ENCODE results near the gene APOBEC2.
"Not testable (repeated sequence)": the region's sequence is repeated elsewhere in the genome, so short reads cannot be mapped to it uniquely, and the experiment has no call there.

APOBEC2 gene

DNA sequence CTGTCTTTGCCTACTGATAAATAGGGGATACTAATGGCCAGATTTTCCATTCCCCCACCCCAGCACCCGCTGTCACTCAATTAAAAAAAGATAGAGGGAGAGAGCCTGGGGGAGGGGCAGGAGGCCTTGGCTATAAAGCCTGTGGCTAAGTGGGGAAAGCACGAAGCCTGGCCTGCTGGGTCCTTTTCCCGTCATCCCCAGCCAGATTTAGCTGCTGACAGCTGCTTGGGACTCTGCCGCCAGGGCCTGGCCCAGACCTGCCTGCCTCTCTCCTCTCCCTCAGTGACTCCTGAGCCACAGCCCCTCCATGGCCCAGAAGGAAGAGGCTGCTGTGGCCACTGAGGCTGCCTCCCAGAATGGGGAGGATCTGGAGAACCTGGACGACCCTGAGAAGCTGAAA lies at the start of gene APOBEC2:
Gene APOBEC2, plus strand, starts transcription at position 162 of the 400 bp plus-strand sequence. Its CDS starts 146 bp downstream, at position 308.
- Histone ChIP-seq H3K36me3 (ENCODE audit: control insufficient read depth in 1 of 2, insufficient read depth in 2 of 2, low read length in 2 of 2) (no peaks in the 10 kb centered on the region), H3K27ac (ENCODE audit: low read length) (no peak within 1 kb of the TSS), H3K4me3 (ENCODE audit: low read depth in 1 of 2, low read length in 2 of 2) (no peak within 1 kb of the TSS), H3K9me3 (ENCODE audit: control insufficient read depth in 1 of 2, low read length in 2 of 2) (no peaks in the 10 kb centered on the region), H3K4me1 (ENCODE audit: control insufficient read depth in 1 of 2, insufficient read depth in 2 of 2, low read length in 2 of 2) (peaks cover 0 to 50% of the 10 kb centered on the region in 2 donors), H3K27me3 (ENCODE audit: low read depth, low read length) (no peaks in the 10 kb centered on the region)

- H3K9me3 ChIP-seq (ENCODE audit: control insufficient read depth in 1 of 2, low read length in 2 of 2); H3K4me1 ChIP-seq (ENCODE audit: control insufficient read depth in 1 of 2, insufficient read depth in 2 of 2, low read length in 2 of 2); H3K27me3 ChIP-seq (ENCODE audit: low read depth, low read length); H3K4me3 ChIP-seq (ENCODE audit: low read depth in 1 of 2, low read length in 2 of 2); H3K27ac ChIP-seq (ENCODE audit: low read length); H3K36me3 ChIP-seq (ENCODE audit: control insufficient read depth in 1 of 2, insufficient read depth in 2 of 2, low read length in 2 of 2): not testable (repeated sequence)
Measured at GRCh38 chr6:41006217-41006616, 46.8 kb upstream of the APOBEC2 start.

- H3K4me1 ChIP-seq (ENCODE audit: control insufficient read depth in 1 of 2, insufficient read depth in 2 of 2, low read length in 2 of 2); H3K27me3 ChIP-seq (ENCODE audit: low read depth, low read length); H3K36me3 ChIP-seq (ENCODE audit: control insufficient read depth in 1 of 2, insufficient read depth in 2 of 2, low read length in 2 of 2): not testable (repeated sequence)
Measured at GRCh38 chr6:41006980-41007379, 46.0 kb upstream of the APOBEC2 start.

DNA sequence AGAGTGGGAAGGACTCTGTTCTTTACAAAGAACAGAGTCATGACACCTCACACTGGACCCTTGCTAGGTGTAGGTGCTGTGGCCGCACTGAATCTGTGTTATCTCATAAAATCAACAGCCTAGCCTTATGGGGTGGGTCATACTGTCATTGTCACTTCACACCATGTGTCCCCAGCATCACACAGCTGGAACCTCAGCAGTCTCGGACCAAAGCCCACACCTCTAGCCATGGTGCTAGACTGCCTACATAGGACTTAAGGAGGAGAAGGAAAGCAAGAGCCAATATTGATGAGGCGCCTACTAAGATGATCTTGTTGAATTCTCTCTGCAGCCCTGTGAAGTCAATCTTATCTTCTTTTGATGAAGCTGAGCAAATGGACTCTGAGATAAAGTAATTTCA lies 45.0 kb upstream of the APOBEC2 start:
- H3K27ac ChIP-seq (ENCODE audit: low read length): no peak overlapping the region
- no peaks in the 10 kb centered on the region for H3K9me3 ChIP-seq (ENCODE audit: control insufficient read depth in 1 of 2, low read length in 2 of 2)
- no peaks in the 10 kb centered on the region for H3K36me3 ChIP-seq (ENCODE audit: control insufficient read depth in 1 of 2, insufficient read depth in 2 of 2, low read length in 2 of 2)
- no peaks in the 10 kb centered on the region for H3K27me3 ChIP-seq (ENCODE audit: low read depth, low read length)
- H3K4me3 ChIP-seq (ENCODE audit: low read depth in 1 of 2, low read length in 2 of 2): no peak overlapping the region
- H3K4me1 ChIP-seq (ENCODE audit: control insufficient read depth in 1 of 2, insufficient read depth in 2 of 2, low read length in 2 of 2): no peaks in the 10 kb centered on the region

More at GRCh38 chr6:41006980-41007379, 46.0 kb upstream of the APOBEC2 start:
- not testable (repeated sequence) for H3K27ac ChIP-seq (ENCODE audit: low read length); H3K9me3 ChIP-seq (ENCODE audit: control insufficient read depth in 1 of 2, low read length in 2 of 2); H3K4me3 ChIP-seq (ENCODE audit: low read depth in 1 of 2, low read length in 2 of 2)

DNA sequence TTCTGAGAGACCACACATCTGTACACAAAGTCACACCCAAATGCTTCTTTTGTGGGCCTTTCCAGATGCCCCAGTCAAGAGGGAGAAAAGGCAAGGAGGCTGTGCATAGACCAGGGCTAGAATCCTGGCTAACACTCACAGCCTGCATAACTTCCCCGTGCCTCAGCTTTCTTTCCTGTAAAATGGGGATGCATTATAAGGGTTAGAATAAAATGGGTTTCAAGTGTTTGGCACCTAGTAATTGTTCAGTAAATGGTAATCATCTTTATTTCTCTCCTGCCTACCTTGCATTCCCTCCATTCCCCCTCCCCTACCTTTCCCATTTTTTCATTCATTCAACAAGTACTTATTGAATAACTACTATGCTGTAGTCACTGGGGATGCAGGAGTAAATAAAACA lies 43.3 kb upstream of the APOBEC2 start:
- Histone ChIP-seq H3K27me3 (ENCODE audit: low read depth, low read length) (no peaks in the 10 kb centered on the region), H3K4me1 (ENCODE audit: control insufficient read depth in 1 of 2, insufficient read depth in 2 of 2, low read length in 2 of 2) (no peaks in the 10 kb centered on the region), H3K9me3 (ENCODE audit: control insufficient read depth in 1 of 2, low read length in 2 of 2) (no peaks in the 10 kb centered on the region), H3K36me3 (ENCODE audit: control insufficient read depth in 1 of 2, insufficient read depth in 2 of 2, low read length in 2 of 2) (no peaks in the 10 kb centered on the region), H3K4me3 (ENCODE audit: low read depth in 1 of 2, low read length in 2 of 2) (no peak overlapping the region), H3K27ac (ENCODE audit: low read length) (no peak overlapping the region)

DNA sequence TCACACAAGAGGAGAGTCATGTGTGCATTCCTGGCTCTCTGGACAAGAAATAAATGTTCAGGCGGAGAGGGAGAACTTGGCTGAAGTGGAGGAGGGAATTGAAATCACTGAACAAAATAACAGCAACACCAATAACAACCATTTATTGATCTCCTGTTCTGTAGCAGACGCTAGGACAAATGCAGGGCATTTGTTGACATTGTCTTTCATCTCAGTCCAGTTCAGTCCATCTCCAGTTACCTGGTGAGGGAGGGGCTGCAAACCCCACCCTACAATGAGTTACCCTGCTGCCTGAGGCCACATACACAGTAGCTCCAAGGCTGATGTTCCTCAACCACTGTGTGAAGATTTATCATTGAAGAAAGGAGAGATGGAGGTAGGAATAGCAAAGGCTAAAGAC lies 41.3 kb upstream of the APOBEC2 start:
- H3K4me3 ChIP-seq (ENCODE audit: low read depth in 1 of 2, low read length in 2 of 2): no peak overlapping the region
- no peaks in the 10 kb centered on the region for H3K27me3 ChIP-seq (ENCODE audit: low read depth, low read length)
- H3K36me3 ChIP-seq (ENCODE audit: control insufficient read depth in 1 of 2, insufficient read depth in 2 of 2, low read length in 2 of 2): no peaks in the 10 kb centered on the region
- H3K27ac ChIP-seq (ENCODE audit: low read length): no peak overlapping the region
- no peaks in the 10 kb centered on the region for H3K9me3 ChIP-seq (ENCODE audit: control insufficient read depth in 1 of 2, low read length in 2 of 2)
- no peaks in the 10 kb centered on the region for H3K4me1 ChIP-seq (ENCODE audit: control insufficient read depth in 1 of 2, insufficient read depth in 2 of 2, low read length in 2 of 2)

GRCh38 chr6:41013466-41014153 lies 39.4 kb upstream of the APOBEC2 start:
- no peak overlapping the region for H3K4me3 ChIP-seq (ENCODE audit: low read depth in 1 of 2, low read length in 2 of 2)
- no peak overlapping the region for H3K27ac ChIP-seq (ENCODE audit: low read length)
- no peaks in the 10 kb centered on the region for H3K4me1 ChIP-seq (ENCODE audit: control insufficient read depth in 1 of 2, insufficient read depth in 2 of 2, low read length in 2 of 2)

DNA sequence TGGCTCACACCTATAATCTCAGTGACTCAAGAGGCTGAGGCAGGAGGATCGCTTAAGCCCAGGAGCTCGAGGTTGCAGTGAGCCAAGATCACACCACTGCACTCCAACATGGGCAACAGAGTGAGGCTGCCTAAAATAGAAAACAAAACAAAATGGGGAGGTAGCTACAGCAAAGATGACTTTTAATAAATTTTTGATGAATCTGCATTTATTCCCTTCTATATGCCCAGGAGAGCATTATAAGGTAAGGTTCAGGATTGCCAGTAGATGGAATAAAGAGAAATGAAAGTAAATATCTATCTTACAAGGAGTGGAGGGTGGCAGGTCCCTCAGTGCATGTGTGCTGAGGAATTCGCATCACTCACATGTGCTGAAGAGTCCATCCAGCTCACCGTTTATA lies 38.2 kb upstream of the APOBEC2 start:
- H3K27ac ChIP-seq (ENCODE audit: low read length): no peak overlapping the region
- no peak overlapping the region for H3K4me3 ChIP-seq (ENCODE audit: low read depth in 1 of 2, low read length in 2 of 2)
- H3K36me3 ChIP-seq (ENCODE audit: control insufficient read depth in 1 of 2, insufficient read depth in 2 of 2, low read length in 2 of 2): no peaks in the 10 kb centered on the region
- no peaks in the 10 kb centered on the region for H3K27me3 ChIP-seq (ENCODE audit: low read depth, low read length)
- H3K9me3 ChIP-seq (ENCODE audit: control insufficient read depth in 1 of 2, low read length in 2 of 2): no peaks in the 10 kb centered on the region
- no peaks in the 10 kb centered on the region for H3K4me1 ChIP-seq (ENCODE audit: control insufficient read depth in 1 of 2, insufficient read depth in 2 of 2, low read length in 2 of 2)

More at GRCh38 chr6:41013466-41014153, 39.4 kb upstream of the APOBEC2 start:
- no peaks in the 10 kb centered on the region for H3K36me3 ChIP-seq (ENCODE audit: control insufficient read depth in 1 of 2, insufficient read depth in 2 of 2, low read length in 2 of 2)
- H3K27me3 ChIP-seq (ENCODE audit: low read depth, low read length): no peaks in the 10 kb centered on the region
- no peaks in the 10 kb centered on the region for H3K9me3 ChIP-seq (ENCODE audit: control insufficient read depth in 1 of 2, low read length in 2 of 2)

GRCh38 chr6:41015860-41016259 lies 37.1 kb upstream of the APOBEC2 start:
- not testable (repeated sequence) for H3K27ac ChIP-seq (ENCODE audit: low read length); H3K4me3 ChIP-seq (ENCODE audit: low read depth in 1 of 2, low read length in 2 of 2); H3K36me3 ChIP-seq (ENCODE audit: control insufficient read depth in 1 of 2, insufficient read depth in 2 of 2, low read length in 2 of 2); H3K9me3 ChIP-seq (ENCODE audit: control insufficient read depth in 1 of 2, low read length in 2 of 2); H3K27me3 ChIP-seq (ENCODE audit: low read depth, low read length); H3K4me1 ChIP-seq (ENCODE audit: control insufficient read depth in 1 of 2, insufficient read depth in 2 of 2, low read length in 2 of 2)

DNA sequence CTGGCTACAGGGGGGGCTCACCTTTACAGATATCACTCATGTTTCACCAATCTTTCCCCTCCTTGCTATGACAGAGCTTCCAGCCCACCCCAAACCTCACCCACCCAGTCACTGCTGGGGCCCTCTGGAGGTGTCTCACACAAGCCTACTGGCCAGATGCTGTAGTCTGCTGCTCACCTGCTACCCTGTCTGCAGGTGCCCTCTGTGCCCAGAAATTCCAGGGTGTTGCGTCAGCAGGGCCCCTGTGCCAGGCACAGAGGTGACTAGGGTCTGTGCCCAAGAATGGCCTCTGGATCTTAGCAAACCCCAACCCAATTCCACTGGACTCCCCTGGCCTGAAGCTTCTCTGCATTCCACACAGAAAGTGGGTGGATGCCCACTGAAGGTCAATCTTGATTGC lies 35.3 kb upstream of the APOBEC2 start:
- H3K4me1 ChIP-seq (ENCODE audit: control insufficient read depth in 1 of 2, insufficient read depth in 2 of 2, low read length in 2 of 2): peaks cover 0 to 4% of the 10 kb centered on the region in 2 donors
- no peaks in the 10 kb centered on the region for H3K27me3 ChIP-seq (ENCODE audit: low read depth, low read length)
- no peaks in the 10 kb centered on the region for H3K9me3 ChIP-seq (ENCODE audit: control insufficient read depth in 1 of 2, low read length in 2 of 2)
- H3K4me3 ChIP-seq (ENCODE audit: low read depth in 1 of 2, low read length in 2 of 2): no peak overlapping the region
- no peaks in the 10 kb centered on the region for H3K36me3 ChIP-seq (ENCODE audit: control insufficient read depth in 1 of 2, insufficient read depth in 2 of 2, low read length in 2 of 2)
- H3K27ac ChIP-seq (ENCODE audit: low read length): no peak overlapping the region

DNA sequence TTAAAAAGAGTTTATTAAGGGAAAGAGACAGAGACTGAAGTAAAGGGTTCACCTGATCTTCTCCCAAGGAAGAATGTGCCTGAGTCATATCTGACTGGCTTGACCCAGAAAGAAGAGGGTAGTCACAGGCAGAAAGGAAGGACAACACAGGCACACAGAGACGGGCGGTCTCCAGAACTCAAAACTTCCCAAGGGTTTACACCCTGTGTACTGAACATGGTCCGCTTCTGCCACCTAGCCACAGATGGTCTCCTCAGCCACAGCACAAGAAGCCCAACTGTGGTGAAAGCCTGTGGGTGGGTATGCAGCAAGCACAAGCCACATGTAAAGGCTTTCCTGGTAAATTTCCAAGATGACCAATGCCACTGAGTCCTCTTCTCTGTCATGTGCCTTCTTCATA lies 31.2 kb upstream of the APOBEC2 start:
- H3K9me3 ChIP-seq (ENCODE audit: control insufficient read depth in 1 of 2, low read length in 2 of 2): no peaks in the 10 kb centered on the region
- H3K4me3 ChIP-seq (ENCODE audit: low read depth in 1 of 2, low read length in 2 of 2): no peak overlapping the region
- H3K36me3 ChIP-seq (ENCODE audit: control insufficient read depth in 1 of 2, insufficient read depth in 2 of 2, low read length in 2 of 2): no peaks in the 10 kb centered on the region
- H3K4me1 ChIP-seq (ENCODE audit: control insufficient read depth in 1 of 2, insufficient read depth in 2 of 2, low read length in 2 of 2): peaks cover 0 to 4% of the 10 kb centered on the region in 2 donors
- H3K27ac ChIP-seq (ENCODE audit: low read length): no peak overlapping the region
- no peaks in the 10 kb centered on the region for H3K27me3 ChIP-seq (ENCODE audit: low read depth, low read length)

DNA sequence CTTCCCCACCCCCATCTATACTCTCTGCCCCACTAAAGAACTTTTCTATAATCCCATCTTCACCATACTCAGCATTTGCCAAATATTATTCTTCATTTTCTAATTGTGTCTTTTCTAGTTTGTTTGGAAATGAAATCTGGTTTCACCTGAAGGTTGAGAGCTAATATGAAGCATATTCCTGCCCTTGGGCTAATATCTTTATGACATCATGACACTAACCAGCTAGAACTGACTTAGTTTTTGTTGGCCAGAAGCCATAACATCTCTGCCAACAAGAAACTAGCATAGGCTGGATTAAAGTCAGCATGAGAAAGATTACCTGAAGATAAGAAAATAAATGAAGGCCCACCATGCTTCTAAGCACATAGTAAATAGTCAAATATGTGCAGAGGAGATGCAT lies 30.7 kb upstream of the APOBEC2 start:
- no peak overlapping the region for H3K4me3 ChIP-seq (ENCODE audit: low read depth in 1 of 2, low read length in 2 of 2)
- peaks cover 0 to 4% of the 10 kb centered on the region in 2 donors for H3K4me1 ChIP-seq (ENCODE audit: control insufficient read depth in 1 of 2, insufficient read depth in 2 of 2, low read length in 2 of 2)
- H3K9me3 ChIP-seq (ENCODE audit: control insufficient read depth in 1 of 2, low read length in 2 of 2): no peaks in the 10 kb centered on the region
- H3K27ac ChIP-seq (ENCODE audit: low read length): no peak overlapping the region
- H3K27me3 ChIP-seq (ENCODE audit: low read depth, low read length): no peaks in the 10 kb centered on the region
- H3K36me3 ChIP-seq (ENCODE audit: control insufficient read depth in 1 of 2, insufficient read depth in 2 of 2, low read length in 2 of 2): no peaks in the 10 kb centered on the region

Data from muscle layer of duodenum (tissue), 2 donors.